ENCODE measurements around the gene GJB2.
"Not testable (repeated sequence)": the region's sequence is repeated elsewhere in the genome, so short reads cannot be mapped to it uniquely, and the experiment has no call there.

Gene GJB2

GRCh38 chr13:20165417-20166257 is 27.1 kb downstream of the GJB2 start:
- no peak for DNase-seq (ENCODE audit: low read depth)

GRCh38 chr13:20161951-20162300 is 30.8 kb downstream of the GJB2 start:
- no peak for DNase-seq (ENCODE audit: low read depth)

- DNase-seq (ENCODE audit: low read depth): no peak
These were observed 31.3 kb downstream of the GJB2 start for GRCh38 chr13:20161275-20161950.

GRCh38 chr13:20160306-20161274 is 32.1 kb downstream of the GJB2 start, which contains the start of gene GJA3:
TSS of gene GJA3 (minus strand) at chr13:20161052. CDS start at chr13:20143288, 17,764 bp downstream.
- DNase-seq (ENCODE audit: low read depth): peak; percentile 18

GRCh38 chr13:20159646-20160305 is 33.0 kb downstream of the GJB2 start:
- no peak for DNase-seq (ENCODE audit: low read depth)

GRCh38 chr13:20157151-20157796 is 35.5 kb downstream of the GJB2 start:
- DNase-seq (ENCODE audit: low read depth): no peak

GRCh38 chr13:20156702-20157101 is 36.0 kb downstream of the GJB2 start:
- DNase-seq (ENCODE audit: low read depth): no peak

GRCh38 chr13:20153290-20153689 is 39.4 kb downstream of the GJB2 start:
- not testable (repeated sequence) for DNase-seq (ENCODE audit: low read depth)

GRCh38 chr13:20151612-20152011 is 41.1 kb downstream of the GJB2 start:
- no peak for DNase-seq (ENCODE audit: low read depth)

- DNase-seq (ENCODE audit: low read depth): no peak
These were observed 41.7 kb downstream of the GJB2 start for GRCh38 chr13:20151016-20151415.

GRCh38 chr13:20150561-20150960 is 42.2 kb downstream of the GJB2 start:
- DNase-seq (ENCODE audit: low read depth): no peak

GRCh38 chr13:20149762-20150161 is 43.0 kb downstream of the GJB2 start:
- no peak for DNase-seq (ENCODE audit: low read depth)

- no peak for DNase-seq (ENCODE audit: low read depth)
These were observed 44.1 kb downstream of the GJB2 start for GRCh38 chr13:20148501-20149183.

GRCh38 chr13:20146381-20146780 is 46.4 kb downstream of the GJB2 start:
- DNase-seq (ENCODE audit: low read depth): no peak

- DNase-seq (ENCODE audit: low read depth): no peak
These were observed 47.2 kb downstream of the GJB2 start for GRCh38 chr13:20145521-20145920.

GRCh38 chr13:20144141-20144850 is 48.4 kb downstream of the GJB2 start:
- DNase-seq (ENCODE audit: low read depth): no peak

- no peak for DNase-seq (ENCODE audit: low read depth)
These were observed 49.7 kb downstream of the GJB2 start for GRCh38 chr13:20142927-20143480.

- DNase-seq (ENCODE audit: low read depth): no peak
These were observed 50.5 kb downstream of the GJB2 start for GRCh38 chr13:20142023-20142926.

All from T-helper 22 cell (primary cell).